IPS-18c (cell line): ENCODE measurements around the gene CUX1.

ENCODE experiments used
- H3K4me3 ChIP-seq: 2 replicates; pipeline ENCODE4 v1.7.0; 2013; ENCODE audit warnings: low read depth, mild to moderate bottlenecking, low read length, moderate library complexity; ENCODE audit not compliant: insufficient read depth
- H3K9me3 ChIP-seq: one replicate; pipeline ENCODE4 v1.6.1; 2013; ENCODE audit warnings: mild to moderate bottlenecking, low read length, moderate library complexity; ENCODE audit not compliant: control insufficient read depth, insufficient read depth

Gene CUX1

DNA sequence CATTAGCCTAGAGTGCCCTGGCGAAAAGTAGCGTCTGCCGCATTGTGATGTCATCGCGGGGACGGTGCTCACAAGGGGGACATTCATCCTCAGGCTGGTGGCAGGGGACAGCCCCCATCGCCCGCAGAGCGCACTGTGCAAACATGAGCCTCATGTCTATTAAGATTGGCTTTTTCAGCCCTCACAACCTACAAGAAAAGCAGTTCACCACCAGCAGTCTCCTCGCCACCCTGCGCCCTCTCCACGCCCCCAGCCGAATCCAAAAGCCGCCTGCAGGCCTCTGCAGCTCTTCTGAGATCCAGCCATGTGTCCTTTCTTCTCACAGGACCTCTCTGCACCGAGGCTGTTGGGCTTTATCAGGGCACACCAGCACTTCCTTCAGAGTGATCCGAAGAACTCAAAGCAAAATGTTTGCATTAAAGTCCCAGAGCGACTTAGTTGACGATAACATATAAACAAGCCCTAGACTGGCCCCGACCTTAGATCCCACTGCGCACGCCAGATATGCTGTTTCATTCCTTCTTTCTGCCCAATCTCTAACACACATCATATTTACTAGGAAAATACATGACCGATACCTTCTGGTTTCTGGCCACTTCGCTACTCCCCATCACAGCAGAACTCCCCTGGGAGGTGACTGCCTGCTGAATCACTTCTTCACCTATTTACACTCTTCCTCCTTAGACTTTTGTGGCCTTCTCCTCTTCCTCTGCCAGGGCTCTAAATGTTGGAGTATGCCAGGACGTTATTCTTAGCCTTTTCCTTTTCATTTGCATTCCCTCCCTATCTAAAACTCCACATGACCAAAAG, 263.2 kb downstream of the CUX1 start:
- Histone ChIP-seq H3K9me3 (peaks cover 2% of the 10 kb centered on the region), H3K4me3 (no peak overlapping the region)

DNA sequence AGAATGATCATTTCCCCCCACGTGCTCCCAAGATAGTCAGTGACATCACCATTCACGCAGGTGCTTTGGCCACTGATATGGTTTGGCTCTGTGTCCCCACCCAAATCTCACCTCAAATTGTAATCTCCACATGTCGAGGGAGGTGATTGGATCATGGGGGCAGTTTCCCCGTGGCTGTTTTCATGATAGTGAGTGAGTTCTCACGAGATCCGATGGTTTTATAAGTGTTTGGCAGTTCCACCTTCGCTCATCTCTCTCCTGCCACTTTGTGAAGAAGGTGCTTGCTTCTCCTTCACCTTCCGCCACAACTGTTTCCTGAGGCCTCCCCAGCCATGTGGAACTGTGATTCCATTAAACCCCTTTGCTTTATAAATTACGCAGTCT, 263.8 kb downstream of the CUX1 start:
- no peak overlapping the region for H3K4me3 ChIP-seq
- H3K9me3 ChIP-seq = peaks cover 2% of the 10 kb centered on the region

DNA sequence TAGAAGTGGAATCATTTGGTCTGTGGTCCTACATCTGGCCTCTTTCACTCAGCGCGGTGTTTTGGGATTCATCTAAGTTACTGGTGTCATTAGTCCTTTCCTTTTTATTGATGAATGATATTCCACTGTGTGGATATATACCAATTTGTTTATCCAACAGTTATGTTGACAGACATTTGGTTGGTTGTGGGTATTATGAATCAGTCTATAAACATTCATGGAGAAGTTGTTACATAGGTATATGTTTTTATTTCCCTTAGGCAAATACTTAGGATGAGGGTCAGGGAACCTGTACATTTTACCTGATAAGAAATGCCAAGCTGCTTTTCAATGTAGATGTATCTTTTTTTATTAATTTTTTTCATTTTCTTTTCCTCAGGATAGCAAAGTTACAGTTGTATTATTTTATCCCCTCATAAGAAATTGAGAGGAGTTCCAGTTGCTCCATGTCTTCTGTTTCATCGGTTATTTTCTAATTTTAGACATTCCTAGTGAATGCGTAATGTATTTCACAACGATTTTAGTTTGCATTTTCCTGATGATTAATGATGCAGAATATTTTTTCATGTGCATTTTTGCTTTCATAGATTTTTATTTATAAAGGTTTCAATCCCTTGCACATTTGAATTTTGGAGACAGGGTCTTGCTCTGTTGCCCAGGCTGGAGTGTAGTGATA, 265.4 kb downstream of the CUX1 start:
- H3K9me3 ChIP-seq = peaks cover 2% of the 10 kb centered on the region
- no peak overlapping the region for H3K4me3 ChIP-seq

DNA sequence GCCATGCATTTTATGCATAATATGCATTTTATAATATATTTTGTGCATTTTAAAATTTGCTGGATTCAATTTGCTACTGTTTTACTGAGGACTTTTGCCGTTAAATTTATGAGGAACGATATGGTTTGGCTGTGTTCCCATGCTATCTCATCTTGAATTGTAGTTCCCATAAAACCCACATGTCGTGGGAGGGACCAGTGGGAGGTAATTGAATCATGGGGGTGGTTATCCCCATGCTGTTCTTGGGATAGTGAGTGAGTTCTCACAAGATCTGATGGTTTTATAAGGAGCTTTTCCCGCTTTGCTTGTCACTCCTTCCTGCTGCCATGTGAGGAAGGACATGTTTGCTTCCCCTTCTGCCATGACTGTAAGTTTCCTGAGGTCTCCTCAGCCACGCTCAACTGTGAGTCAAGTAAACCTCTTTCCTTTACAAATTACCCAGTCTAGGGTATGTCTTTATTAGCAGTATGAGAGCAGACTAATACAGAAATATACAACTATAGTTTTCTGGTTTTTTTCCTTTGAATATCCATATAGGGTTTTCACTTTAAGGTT, 267.9 kb downstream of the CUX1 start:
- Histone ChIP-seq H3K9me3 (peaks cover 2% of the 10 kb centered on the region), H3K4me3 (no peak overlapping the region)

DNA sequence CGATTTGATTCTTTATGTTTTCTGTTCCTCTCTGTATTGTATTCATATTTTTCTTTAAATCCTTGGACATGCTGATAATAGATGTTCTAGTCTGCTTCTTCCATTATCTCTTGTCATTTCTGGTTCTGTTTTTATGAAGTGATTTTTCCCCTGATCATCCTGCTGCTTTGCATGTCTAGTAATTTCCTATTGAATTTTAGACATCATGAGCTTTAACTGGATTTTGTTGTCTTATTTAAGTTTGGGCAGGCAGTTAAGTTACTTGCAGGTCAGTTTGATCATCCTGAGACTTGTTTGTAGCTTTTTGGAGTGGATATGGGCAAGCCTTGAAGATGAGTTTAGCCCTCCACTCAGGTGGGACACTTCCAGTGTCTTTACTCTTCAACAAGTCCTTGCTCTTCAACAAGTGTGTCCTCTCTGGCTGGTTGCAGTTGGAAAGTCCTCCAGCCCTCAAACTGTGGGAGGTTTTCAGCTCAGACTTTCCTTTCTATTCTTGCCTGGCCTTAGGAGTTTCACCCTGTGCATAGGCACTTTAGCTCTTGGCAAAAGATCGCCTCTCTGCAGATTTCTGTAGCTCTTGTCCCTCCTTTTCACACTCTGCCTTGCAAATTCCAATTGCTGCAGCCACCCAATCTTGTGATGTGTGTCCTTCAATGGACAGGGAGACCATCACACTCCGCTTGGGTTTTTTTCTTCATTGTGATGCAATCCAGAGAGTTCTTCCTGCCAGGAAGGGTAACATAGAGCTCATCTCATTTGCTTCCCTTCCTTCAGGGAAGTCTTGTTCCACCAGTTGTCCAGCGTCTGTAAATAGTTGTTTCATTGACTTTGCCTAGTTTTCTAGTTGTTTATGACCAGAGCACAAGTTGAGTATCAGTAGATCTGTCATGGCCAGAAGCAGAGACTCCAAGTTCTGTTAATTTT, 272.0 kb downstream of the CUX1 start:
- Histone ChIP-seq H3K4me3 (no peak overlapping the region), H3K9me3 (no peaks in the 10 kb centered on the region)

DNA sequence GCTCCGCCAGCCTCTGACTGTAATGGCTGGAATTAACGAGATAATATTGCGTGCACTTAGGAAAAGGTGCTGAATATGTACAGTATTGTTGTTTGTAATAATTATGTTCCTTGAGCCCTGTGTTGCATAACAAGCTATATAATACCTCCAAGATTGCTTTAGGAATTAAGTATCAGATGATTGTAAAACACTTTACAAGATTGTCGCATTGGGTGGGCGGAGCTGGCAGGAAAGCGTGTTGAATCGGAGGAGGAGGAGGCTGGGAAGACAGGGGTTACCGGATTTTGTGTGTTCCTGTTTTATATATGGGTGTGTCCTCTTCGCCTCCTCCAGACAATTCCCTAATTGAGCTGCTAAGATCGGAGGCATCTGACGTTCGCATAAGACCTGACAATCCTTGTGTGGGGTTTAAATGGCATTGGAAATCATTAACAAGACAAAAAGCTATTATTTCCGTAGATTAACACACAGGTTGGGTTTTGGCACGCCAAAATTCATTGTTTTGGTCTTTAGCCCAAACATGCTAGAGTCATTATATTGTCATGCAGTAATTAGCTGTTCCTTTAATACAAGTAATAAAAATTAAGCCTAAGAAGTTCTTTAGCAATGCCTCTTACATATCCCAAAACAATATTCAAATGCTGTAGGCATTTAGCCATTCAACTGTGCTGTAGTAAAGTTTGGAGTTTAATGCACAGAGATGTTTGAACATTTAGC, 276.3 kb downstream of the CUX1 start:
- no peaks in the 10 kb centered on the region for H3K9me3 ChIP-seq
- H3K4me3 ChIP-seq = no peak overlapping the region

DNA sequence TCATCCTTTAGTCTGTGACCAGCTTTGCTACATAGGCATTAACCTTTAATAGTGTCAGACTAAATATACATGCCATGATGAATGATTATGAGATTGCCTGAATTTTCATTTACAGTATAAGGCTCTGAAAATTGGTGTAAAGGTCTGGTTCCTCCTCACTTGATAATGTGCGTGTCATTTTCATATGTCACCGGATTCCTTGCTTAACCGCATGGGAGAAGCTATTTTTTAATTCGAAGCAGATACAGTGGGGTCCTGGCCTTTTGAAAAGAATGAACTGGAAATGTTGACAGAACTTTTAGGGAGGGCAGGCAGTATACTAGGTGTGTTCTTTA, 276.9 kb downstream of the CUX1 start:
- no peaks in the 10 kb centered on the region for H3K9me3 ChIP-seq
- H3K4me3 ChIP-seq = no peak overlapping the region

DNA sequence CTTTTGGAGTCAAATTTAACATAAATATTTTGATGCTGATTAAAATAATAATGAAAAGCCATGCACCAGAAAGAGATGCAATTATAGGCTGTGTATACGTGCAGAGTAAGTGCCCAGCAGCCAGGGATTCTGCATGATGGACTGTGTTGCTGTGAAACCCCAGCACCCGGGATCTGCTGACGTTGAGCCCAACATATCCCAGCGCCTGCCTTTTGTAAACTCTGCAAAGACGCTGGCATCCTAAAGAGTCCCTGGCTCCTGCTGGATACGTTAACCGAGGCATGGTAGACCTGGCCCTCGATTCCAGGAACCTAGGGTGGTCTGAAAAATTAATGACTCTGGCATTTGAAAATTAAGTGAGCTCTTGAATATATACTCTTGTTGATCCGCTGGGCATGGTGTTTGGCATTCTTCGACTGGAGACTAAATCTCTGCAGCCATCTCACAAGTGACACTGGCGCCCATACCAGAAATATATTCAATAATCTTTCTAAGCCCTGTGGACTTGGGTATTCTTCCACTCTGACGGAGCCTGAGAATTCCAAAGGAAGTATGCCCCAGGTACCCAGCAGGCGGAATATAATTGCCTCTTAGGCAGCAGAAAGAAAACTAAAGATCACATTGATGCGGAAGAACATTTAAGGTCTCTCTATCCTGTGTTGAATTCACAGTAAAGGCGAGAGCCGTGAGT, 278.0 kb downstream of the CUX1 start:
- H3K9me3 ChIP-seq = no peaks in the 10 kb centered on the region
- no peak overlapping the region for H3K4me3 ChIP-seq

DNA sequence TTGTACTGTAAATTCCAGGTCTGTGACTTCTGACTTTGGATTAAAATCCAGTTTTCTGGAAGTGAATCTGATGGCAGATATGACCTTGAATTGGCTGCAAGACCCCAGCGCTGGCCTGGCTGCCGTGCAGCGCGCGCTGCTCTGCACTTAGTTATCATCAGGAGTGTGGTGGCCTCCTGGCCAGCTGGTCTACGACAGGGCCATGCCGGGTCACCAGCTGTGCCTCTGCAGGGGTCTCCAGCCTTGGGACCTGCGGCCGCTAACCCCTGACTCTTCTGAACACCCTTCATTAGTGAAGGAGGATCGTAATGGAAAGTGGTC, 278.5 kb downstream of the CUX1 start:
- no peaks in the 10 kb centered on the region for H3K9me3 ChIP-seq
- no peak overlapping the region for H3K4me3 ChIP-seq

DNA sequence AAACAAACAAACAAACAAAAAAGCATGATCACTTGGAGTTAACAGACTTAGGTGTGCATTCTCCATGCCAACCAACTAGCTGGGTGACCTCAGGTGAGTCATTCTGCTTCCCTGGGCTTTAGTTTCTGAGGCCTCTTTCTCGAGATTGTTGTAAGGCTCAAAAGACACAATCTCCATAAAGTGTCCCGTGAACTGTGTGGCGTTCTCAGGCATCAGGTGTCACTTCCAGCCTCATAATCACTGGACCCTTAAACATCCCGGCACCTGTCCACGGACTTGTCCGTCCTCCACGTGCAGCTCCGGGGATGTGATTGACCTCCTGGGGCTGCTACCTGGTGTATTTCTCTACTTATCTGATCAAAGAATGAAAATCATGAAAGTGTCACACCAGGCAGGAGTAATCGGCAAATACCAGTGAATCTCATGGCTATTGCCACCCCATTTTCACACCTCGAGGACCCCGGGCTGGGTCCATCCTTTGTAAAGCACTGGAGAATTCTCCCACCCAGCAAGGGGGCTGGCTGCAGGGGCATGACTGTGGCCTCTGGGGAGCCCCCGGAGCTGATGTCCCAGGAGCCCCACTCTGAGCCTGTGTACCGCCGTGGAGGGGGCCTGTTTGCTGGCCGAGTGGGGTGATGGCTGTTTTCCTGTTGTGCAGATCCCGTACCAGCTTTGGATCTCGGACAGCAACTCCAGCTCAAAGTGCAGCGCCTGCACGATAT, 279.4 kb downstream of the CUX1 start:
- H3K4me3 ChIP-seq = no peak overlapping the region
- H3K9me3 ChIP-seq = no peaks in the 10 kb centered on the region

DNA sequence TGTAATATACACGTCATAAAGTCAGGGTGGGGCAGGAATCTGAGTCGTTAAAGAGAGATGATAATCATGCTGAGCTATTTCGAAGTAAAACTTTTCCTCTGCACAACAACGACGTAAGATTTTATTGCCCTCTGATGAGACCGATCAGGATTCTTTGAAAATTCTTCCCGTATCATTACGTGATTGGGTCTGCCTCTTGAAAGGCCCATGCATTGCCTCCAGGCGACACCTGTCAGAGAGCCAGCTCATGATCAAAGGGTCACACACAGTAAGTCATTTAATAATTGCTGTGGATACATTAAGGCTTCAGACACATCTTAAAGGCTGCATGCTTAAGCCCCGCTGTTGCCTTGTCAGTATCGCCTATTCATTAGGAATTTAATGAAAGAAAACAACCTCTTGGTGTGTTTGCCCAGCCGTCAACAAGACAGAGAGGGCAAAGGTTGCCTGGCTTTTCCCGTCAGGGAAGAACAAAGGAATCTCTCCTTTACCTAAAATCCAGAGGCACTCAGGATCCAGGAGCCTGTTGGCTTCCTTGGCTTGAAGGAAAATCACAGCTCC, 280.3 kb downstream of the CUX1 start:
- Histone ChIP-seq H3K9me3 (no peaks in the 10 kb centered on the region), H3K4me3 (no peak overlapping the region)

DNA sequence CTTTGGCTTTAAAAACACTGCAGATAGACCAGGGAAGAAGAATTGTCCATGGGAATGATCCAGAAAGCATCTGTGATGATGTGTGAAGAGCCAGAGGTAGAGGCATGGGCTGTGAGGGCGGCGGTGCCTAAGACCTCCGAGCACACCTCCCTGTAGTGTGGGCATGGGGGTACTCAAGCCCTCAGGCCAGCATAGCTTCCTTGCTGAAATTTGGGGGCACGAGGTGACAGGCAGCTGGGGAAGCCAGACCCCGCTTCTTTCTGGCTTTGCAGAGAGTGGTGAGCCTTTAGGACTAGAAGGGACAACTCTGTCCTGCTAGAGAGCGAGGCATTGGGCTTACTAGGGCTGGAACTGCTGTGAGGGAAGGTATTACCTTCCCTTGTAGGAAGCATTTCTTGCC, 281.6 kb downstream of the CUX1 start:
- H3K4me3 ChIP-seq = no peak overlapping the region
- no peaks in the 10 kb centered on the region for H3K9me3 ChIP-seq

DNA sequence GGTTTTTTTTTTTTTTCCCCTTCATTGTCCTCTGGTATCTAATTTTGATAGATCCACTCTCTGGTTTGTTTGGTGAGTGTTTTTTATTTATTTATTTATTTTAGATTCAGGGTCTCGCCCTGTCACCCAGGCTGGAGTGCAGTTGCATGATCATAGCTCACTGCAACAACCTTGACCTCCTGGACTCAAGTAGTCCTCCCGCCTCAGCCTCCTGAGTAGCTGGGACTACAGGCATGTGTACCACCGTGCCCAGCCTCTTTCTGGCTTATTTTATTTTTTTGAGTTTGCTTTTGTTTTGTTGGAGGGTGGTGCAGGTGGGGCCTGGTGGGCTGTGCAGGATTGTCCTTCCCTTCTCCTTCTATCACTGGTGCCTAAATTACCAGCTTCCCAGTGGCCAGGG, 282.0 kb downstream of the CUX1 start:
- Histone ChIP-seq H3K4me3 (no peak overlapping the region), H3K9me3 (no peaks in the 10 kb centered on the region)

DNA sequence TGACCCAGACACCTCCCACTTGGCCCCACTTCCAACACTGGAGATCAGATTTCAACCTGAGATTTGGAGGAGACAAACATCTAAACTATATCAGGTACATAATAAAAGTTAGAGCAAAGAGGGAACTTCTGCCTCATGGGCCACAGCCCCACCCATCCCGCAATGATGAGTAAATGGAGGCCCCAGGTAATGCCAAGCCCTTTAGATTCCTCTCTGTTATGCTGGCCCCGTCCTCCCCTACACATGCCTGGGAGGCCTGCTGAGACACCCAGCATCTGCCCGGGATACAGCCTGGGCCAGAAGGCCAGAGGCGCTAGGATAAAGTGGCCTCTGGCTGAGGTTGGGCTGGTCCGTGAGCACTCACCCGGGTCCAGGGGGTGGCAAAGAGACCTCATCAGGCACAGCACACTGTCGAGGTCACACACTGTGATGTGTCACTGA, 283.7 kb downstream of the CUX1 start:
- H3K9me3 ChIP-seq = no peaks in the 10 kb centered on the region

DNA sequence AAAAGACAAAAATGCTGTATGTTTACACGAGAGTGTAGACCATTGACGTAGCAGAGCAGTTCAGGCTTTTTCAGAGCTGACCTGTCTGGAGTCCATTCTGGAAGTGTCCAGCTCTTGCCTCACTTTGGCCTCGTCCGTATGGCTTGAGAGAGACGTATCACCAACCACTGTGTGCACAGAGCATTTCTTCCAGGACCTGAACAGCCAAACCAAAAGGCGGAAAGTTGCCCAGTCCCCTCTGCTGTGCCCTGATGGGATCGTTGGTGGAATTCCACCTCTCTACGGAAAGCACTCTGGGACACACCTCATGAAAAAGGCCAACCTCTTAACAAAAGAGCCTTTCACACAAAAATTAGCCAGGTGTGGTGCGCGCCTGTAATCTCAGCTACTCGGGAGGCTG, 284.5 kb downstream of the CUX1 start:
- H3K9me3 ChIP-seq = no peaks in the 10 kb centered on the region
- H3K4me3 ChIP-seq = no peak overlapping the region

More for the DNA sequence above, 283.7 kb downstream of the CUX1 start:
- H3K4me3 ChIP-seq = no peak overlapping the region

DNA sequence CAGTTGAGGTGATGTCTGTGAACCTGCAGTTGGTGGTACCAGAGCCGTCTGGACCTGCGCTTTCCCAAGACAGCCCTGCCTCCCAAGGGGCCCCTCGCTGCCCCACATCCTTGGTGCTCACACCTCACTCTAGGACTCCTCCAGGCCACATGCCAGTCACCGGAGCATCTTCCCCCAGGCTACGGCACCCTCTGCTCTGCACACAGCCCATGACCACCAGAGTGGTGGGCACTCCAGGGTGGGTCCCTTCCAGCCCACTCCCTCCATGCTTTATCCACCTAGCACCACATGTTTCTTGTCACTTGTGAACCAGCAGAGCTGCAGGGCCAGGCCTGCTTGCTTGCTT, 285.6 kb downstream of the CUX1 start:
- H3K9me3 ChIP-seq = no peaks in the 10 kb centered on the region
- no peak overlapping the region for H3K4me3 ChIP-seq
